IPS-18c (cell line): ENCODE measurements around the gene SUN2.

Experiments used
- H3K4me3 ChIP-seq: 2 replicates; pipeline ENCODE4 v1.7.0; 2013; ENCODE audit warnings: low read depth, mild to moderate bottlenecking, low read length, moderate library complexity; ENCODE audit not compliant: insufficient read depth
- H3K9me3 ChIP-seq: one replicate; pipeline ENCODE4 v1.6.1; 2013; ENCODE audit warnings: mild to moderate bottlenecking, low read length, moderate library complexity; ENCODE audit not compliant: control insufficient read depth, insufficient read depth

The SUN2 gene

DNA sequence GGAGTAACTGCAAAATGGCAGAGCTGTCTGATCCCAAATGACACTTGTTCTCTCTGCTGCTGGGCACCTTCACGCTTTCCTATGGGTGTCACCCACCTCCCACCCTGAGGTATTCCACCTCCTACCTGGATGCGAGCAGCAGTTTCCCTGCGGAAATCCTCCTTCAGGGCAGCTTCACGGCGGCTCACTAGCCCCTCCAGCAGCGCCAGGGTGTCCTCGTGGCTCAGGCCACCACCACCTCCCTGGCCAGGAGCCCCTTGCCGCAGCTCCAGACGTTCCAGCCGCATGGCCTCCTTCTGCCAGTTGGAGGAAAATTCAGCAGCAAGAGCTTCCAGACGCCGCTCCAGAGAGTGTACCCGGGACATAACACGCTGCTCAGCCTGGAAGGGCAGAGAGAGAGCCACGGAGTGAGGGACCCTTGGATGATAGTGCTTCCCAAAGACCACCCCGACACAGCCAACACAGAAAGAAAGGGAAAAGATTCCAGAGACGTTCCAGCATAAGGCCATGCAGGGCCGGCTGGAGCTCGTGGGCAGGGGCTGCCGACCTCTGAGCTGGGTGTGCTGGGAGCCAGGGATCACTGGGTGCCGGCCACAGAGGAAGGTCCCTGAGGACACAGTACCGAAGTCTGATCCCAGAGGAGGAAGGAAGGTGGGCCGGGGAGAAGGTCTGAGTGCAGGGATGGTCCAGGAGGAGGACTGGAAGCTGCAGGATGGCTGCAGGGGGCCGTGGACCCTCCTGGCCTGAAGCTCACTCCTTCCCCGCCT lies 13.4 kb downstream of the SUN2 start:
- H3K9me3 ChIP-seq, result no peaks in the 10 kb centered on the region
- H3K4me3 ChIP-seq, result no peak overlapping the region

DNA sequence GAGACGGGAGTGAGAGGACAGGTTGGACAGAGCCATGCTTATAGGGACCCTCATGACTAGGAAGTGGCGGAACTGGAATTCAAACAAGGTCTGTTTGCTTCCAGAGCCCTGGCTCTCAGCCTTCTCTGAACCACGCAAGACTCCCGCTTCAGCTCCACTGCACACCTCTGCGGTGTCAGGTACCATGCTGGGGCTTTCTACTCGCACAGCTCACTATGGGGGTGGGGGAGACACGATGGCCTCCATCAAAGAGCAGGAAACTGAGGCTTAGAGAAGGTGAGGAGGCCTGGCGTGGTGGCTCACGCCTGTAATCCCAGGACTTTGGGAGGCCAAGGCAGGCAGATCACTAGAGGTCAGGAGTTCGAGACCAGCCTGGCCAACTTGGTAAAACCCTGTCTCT lies 14.2 kb downstream of the SUN2 start:
- no peaks in the 10 kb centered on the region for H3K9me3 ChIP-seq

DNA sequence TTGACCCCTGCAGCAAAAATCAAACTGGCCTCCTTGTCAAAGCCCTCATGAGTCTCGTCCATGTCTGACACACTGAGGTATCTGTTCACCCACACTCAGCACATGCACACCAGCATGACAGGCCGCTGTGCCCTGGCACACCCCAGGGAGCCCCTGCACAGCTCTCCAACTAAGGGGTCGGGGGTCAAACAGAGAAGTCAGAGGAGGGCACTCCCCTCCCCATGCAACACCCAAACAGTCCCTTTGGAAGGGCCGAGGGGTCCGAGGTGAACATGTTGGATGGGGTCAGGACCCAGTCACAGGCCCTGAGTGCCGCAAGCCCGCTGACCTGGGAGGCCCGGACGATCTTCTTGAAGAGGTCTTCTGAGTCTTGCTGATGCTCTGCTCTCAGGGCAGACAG lies 14.6 kb downstream of the SUN2 start:
- Histone ChIP-seq H3K4me3 (no peak overlapping the region), H3K9me3 (no peaks in the 10 kb centered on the region)

More for the DNA sequence above, 14.2 kb downstream of the SUN2 start:
- H3K4me3 ChIP-seq, result no peak overlapping the region

DNA sequence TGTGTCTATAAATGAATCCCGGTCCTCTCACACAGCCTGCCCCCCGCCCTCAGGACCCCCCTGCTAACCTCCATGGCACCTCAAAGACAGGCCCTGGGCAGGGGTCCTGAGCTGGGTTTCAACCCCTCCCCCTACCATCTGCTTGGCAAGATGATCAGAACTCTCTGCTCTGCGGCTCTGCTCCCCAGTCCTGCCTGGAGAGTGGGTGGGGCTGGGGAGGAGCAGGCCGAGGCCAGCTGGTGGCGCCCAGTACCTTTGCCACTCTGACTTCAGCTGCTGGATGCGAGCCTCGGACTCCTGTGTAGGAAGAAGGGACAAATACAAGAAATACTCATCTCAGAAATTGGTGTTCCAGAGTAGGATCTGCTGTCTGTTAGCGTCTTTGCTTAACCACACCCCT lies 15.0 kb downstream of the SUN2 start:
- Histone ChIP-seq H3K4me3 (no peak overlapping the region), H3K9me3 (no peaks in the 10 kb centered on the region)

DNA sequence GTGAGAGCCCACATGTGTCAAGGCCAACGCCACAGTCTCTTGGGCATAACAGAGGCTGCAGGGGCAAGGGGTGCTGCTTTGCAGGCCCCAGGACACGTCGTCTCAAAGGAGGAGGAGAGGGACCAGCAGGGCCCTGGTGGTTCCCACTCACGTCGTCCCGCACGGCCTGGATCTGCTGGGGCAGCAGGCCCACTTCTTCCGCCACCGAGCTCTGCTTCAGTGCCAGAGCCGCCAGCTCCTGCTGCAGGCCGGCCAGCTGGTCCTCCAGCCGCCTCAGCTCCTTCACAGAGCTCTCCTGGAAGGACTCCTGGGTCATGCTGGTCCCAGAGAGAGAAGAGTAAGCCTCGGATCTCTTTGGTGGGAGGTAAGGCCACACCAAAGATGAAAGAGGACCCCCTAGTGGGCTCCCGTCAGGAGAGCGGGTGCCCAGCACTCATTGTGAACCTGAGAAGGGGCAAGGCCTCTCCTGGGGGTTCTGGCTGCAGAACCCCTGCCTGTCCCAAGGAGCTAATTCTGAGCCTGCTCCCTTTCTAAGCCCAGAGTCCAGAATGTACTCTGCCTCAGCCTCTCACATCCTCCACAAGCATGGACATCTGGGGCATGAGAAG lies 15.6 kb downstream of the SUN2 start:
- Histone ChIP-seq H3K9me3 (no peaks in the 10 kb centered on the region), H3K4me3 (no peak overlapping the region)

DNA sequence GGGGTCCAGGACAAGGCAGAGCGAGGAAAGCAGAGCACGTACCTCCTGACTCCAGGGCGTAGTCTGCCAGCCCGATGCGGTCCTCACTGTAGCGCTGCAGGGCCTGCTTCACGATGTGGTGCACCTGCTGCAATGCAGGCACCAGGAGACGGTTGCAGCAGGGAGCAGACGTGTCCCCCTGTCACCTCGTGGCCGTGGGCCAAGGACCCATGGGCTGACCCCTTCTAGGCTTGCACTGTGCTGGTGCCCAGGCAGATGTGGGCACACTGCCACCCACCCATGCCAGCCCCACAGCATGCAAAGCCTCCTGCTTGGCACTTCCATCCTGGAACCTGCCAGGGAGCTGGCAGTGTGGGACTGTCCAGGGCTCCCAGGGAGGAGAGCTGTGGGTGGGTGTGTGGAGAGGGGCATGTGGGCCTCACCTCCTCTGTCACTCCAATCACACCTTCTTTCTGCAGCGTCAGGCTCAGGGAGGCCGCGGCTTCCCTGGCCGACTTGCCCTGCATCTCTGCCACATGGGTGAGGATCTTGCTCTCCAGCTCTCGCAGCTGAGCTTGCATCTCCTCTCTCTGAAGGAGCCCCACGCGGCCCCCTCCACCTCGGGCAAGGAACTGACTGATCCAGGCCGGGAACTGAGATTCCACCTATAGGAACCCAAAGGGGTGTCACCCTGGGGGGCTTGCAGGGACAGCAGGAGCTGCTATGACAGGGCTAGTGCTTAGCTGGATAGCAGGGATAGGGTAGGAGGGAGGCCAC lies 16.3 kb downstream of the SUN2 start:
- H3K4me3 ChIP-seq, result no peak overlapping the region
- H3K9me3 ChIP-seq, result no peaks in the 10 kb centered on the region

DNA sequence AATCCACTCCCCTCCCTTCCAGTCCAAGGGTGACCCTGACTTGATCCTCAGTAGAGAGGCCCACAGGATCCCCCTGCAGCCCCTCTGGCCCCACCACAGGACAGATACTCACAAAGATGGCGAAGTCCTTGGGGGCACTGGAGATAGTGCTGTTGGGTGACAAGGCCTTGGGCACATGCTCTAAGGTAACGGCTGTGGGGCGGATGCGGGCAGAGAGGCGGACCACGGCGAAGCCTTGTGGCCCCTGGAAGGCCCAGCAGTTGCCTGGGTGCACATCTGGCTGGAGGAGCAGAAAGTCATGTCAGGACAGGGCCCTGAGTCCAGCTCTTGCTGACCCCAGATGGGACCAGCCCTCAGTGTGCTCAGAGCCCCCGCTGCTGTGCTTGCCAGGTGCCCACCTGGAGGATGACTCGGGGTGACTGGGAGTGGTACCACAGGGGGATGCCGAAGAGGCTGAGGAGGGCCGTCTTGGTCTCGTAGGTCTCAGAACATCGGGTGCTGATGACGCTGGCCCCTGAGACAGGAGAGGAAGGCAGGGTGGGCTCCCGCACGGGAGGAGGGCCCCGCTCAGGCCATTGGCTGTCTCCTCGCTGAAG lies 17.2 kb downstream of the SUN2 start:
- no peak overlapping the region for H3K4me3 ChIP-seq
- no peaks in the 10 kb centered on the region for H3K9me3 ChIP-seq

DNA sequence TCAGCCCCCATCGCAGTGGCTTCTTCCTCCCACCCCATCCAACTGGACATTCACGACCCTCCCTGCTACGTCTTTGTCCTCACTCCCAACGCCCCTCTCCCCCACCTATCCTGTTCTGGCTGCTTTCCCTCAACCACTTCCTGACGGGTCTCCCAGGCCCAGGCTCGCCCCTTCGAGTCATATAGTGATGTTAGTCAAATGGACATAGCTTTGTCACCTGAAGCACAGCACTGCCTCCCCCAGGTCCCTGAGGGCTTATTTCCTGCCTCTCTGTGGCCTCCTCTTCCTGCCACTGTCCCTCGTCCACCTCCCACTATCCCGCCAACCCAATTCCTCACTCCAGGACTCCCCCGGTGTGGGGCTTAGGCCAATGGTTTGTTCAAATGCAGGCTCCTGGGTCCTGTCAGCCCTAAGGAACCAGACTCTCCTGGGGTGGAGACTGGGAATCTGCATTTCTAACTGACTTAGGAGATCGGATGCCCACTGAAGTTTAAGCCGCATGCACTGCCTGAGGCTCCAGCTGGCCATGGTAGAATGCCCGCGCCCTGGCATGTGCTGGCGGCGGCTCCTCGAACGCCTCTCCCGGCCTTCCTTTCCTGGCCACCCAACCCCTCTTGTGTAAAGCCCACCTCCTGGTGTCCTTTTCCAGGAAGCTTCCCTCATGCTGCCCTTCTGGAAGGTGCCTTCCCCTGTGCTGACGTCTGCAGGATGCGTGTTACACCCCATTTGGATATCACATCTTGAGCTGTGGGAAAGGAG lies 18.3 kb downstream of the SUN2 start:
- Histone ChIP-seq H3K4me3 (no peak overlapping the region), H3K9me3 (no peaks in the 10 kb centered on the region)

DNA sequence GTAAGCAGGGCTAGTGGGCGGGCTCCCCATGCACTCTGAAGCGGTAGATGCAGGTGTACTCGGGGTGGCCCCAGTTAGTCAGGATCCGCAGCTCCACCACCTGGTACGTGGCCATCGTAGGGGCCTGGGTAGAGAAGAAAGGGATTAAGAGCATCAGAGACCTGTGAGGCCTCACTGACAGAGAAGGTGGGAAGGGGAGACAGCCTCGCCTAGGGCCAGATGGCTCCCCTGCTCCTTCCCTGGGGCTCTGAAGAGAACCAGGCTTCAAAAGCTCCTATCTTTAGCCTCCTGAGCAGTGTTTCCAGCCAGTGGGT lies 19.6 kb downstream of the SUN2 start:
- no peaks in the 10 kb centered on the region for H3K9me3 ChIP-seq
- no peak overlapping the region for H3K4me3 ChIP-seq

DNA sequence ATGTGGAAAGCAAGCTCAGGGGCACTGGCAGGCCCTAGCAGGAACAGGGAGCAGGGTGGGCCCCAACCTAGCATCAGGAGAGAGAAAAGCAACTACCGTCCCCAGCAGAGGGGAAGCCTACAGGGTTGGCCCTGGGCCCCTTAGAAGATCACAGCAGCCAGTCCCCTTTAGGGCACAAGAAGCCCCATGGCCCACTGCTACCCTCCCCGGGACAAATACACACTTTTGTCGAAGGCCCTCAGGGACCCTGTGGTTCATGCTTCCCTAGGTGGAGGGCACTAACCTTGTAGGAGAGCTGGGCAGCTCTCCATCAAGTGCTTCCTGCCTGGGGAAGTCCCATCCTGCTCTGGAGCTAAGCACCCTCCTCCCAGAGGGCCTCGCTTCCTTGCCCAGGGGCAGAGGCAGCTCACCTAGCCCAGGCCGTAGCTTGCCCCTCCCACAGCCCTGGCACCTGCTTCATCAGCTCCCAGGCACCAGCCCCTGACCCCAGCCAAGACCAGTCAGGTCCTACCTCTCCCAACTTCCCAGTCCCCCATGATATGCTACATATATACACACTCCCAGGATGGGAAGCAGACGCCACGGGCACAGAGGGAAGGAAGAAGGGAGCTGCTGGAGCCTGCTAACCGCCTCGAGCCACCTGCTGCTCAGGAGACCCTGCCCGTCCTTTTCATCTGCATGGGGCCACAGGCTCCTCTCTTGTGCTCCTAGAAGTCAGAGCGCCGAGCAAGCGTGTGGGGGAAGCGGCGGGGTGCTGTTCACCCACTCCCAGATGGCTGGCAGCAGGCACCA lies 20.1 kb downstream of the SUN2 start:
- no peak overlapping the region for H3K4me3 ChIP-seq
- no peaks in the 10 kb centered on the region for H3K9me3 ChIP-seq

DNA sequence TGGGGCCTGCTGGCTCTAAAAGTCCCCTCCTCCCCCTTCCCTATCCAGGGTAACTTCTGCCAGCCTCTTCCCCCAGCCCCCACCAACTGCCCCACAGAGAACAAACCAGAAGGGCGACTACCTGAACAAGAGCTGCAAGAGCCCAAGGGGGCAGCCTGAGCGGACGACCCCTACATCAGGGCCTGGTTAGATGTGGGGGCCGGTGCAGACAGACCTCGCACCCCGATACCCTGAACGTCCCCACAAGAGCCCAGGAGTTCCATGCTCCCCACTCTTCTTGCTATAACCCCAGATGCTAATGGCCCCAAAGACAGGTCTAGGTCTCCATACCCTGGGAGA lies 20.7 kb downstream of the SUN2 start:
- Histone ChIP-seq H3K4me3 (no peak overlapping the region), H3K9me3 (no peaks in the 10 kb centered on the region)

DNA sequence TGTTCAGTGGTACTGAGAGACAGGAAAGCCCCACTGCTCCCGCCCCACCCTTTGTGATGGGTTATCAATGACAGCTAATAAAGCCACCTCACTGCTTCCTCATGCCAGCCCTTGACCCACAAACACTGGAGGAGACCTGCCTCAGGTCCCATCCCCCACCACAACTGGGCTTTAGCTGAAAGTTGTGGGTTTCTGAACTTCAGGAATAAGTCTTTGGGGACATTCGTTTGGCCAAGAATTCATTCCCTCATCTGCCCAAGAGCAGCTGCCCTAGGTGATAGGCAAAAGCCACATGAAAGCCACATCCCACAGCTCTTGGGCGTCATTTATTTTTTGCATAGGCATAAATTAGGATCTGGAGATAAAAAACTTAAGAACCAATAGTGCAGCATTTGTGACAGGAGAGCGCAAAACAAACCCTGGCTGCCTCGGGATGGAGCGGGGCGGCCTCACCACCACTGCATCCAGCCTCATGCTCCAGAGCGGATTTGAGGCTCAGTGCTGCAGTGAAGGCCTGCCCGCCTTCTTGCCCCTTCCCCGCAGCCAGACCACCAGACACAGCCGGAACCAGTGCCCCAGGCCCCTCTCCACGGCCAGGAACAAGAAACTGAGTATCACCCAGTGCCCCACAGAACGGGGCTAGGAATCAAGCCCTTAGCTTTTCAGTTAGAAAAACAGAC lies 21.2 kb downstream of the SUN2 start:
- Histone ChIP-seq H3K9me3 (no peaks in the 10 kb centered on the region), H3K4me3 (no peak overlapping the region)

DNA sequence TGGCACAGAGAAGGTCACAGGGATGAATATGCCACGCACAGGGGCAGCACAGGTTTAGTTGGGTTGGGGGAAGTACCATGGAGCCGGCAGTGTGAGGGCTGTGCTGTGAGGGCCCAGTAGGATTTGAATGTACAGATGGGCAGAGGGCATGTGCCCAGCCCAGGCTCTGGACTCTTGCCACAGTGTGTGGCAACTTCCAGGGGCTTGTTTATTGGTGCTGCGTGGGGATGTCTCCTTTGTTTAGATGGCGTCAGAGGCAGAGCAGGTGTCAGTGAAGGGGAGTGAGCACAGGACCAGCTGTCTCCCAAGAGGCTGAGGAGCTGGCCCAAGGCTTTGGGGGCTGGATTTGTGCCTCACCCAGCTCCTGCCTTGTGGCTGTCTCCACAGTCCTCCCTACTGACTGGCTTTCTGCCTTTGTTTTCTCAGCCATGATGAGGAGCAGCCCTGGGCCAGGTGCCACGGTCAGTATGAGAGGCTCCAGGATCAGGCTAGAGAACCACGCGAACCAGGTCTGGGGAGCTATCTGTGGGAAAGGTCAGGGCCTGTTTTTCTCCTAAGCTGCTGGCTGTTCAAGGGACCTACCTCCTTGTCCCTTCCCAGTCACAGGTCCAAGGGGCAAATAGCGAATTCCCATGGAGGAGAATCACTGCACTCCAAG lies 21.9 kb downstream of the SUN2 start:
- Histone ChIP-seq H3K4me3 (no peak overlapping the region), H3K9me3 (no peaks in the 10 kb centered on the region)

DNA sequence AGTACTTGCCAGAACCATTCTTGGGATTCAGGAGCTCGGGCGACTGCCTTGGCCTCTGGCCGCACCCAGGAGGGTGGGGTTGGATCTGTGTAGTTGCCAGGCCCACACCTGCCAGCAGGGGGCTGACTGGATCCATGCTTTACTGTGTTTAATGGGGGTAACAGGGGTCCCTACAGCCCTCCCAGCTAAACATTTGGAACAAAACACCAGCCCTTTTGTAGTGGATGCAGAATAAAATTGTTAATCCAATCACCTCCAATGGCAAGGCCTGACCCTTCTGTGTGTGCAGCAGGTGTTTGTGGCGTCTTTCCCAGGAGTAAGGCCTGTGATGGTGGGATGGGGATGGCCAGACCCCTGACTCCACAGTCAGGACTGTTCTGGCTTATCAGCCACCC lies 22.5 kb downstream of the SUN2 start:
- Histone ChIP-seq H3K9me3 (no peaks in the 10 kb centered on the region), H3K4me3 (no peak overlapping the region)

DNA sequence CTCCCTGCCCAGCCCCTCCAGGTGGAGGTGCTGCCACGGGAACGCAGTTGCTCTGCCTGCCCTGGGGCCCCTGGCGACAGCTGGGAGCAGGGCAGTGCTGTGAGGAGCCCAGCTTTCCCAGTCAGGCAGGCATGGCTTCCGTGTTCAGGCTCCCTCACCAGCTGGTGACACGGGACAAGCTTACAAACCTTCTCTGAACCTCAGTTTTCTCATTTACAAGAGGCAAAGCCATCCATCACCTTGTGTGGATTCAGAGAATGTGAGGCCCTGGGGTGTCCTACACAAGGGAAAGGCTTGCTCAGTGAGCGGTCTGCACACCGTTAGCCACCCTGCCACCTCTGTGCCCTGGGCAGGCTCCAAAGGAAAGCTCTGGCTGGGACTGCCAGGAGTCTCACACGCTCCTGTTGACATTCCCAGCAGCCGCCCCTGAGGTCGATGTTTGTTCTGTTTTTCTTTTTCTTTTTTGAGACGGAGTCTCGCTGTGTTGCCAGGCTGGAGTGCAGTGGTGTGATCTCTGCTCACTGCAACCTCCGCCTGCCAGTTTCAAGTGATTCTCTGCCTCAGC lies 23.5 kb downstream of the SUN2 start:
- H3K4me3 ChIP-seq, result no peak overlapping the region
- no peaks in the 10 kb centered on the region for H3K9me3 ChIP-seq

DNA sequence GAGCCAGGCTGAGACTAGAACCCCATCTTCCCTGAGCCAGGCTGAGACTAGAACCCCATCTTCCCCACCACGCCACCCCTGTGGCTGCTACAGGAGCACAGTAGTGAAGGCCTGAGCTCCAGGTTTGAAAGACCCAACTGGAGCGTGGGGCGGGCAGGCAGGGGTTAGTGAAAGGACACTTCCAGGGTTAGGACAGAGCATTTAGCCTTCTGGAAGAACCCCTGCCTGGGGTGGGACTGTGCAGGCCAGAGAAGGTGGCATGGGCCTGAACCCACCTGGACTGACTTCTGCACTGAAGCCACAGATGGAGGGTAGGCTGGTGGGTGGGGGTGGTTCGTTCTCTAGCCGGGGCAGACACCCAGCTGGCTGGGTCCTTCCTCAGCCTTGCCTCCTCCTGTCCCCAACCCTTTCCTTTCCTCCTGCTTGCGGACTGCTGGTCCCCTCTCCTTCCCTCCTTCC lies 24.1 kb downstream of the SUN2 start:
- no peak overlapping the region for H3K4me3 ChIP-seq

More for the DNA sequence above, 24.1 kb downstream of the SUN2 start:
- H3K9me3 ChIP-seq, result no peaks in the 10 kb centered on the region
